ENCODE results near the gene ITPRIPL2. TPM values are rescaled to one million over a fixed set of nuclear protein-coding genes. Genes with fewer than 3 reads are reported as not detected.

ITPRIPL2 gene
- total and polyA plus RNA-seq, 2 of the 13 experiments (the other 11 are each of a cell fraction or from before 2014, with no cell fraction given) = 5.9 to 12.6 TPM

GRCh38 chr16:19114359-19115147 is 789 bp downstream of the ITPRIPL2 start (continued):
- TF ChIP-seq ZBTB26 (CRISPR knock-in tag; IDR thresholded peaks at IDR 0.05; ENCODE audit: borderline replicate concordance) = no peak
- no peak for TF ChIP-seq KLF11 (CRISPR knock-in tag; IDR thresholded peaks at IDR 0.05)
- TF ChIP-seq ZNF768 (CRISPR knock-in tag; IDR thresholded peaks at IDR 0.05) = no peak
- TF ChIP-seq ZBTB4 (CRISPR knock-in tag; IDR thresholded peaks at IDR 0.05; ENCODE audit: borderline replicate concordance) = peak; percentile 59; the same call in 1 of the 2 replicates
- no peak for TF ChIP-seq ZNF777 (CRISPR knock-in tag; IDR thresholded peaks at IDR 0.05)
- TF ChIP-seq IRX3 (CRISPR knock-in tag; IDR thresholded peaks at IDR 0.05; ENCODE audit: borderline replicate concordance, low read depth) = no peak
- TF ChIP-seq IRF2 (CRISPR knock-in tag; IDR thresholded peaks at IDR 0.05) = no peak
- peak; percentile 49 for TF ChIP-seq ZBTB7B (CRISPR knock-in tag; IDR thresholded peaks at IDR 0.05)
- TF ChIP-seq ELF4 (CRISPR knock-in tag; IDR thresholded peaks at IDR 0.05; ENCODE audit: borderline replicate concordance) = no peak
- TF ChIP-seq ZNF782 (CRISPR knock-in tag; IDR thresholded peaks at IDR 0.05; ENCODE audit: borderline replicate concordance) = no peak
- no peak for TF ChIP-seq SAP130 (CRISPR knock-in tag; IDR thresholded peaks at IDR 0.05; ENCODE audit: low read depth)
- no peak for TF ChIP-seq SIN3A (IDR thresholded peaks at IDR 0.05; ENCODE audit: borderline replicate concordance, low read depth, low read length)
- TF ChIP-seq PATZ1 (CRISPR knock-in tag; IDR thresholded peaks at IDR 0.05) = peak; percentile 34
- peak; percentile 77; the same call in 1 of the 2 replicates for TF ChIP-seq CSRNP1 (CRISPR knock-in tag; IDR thresholded peaks at IDR 0.05)
- no peak for TF ChIP-seq ZNF839 (CRISPR knock-in tag; IDR thresholded peaks at IDR 0.05; ENCODE audit: borderline replicate concordance)
- TF ChIP-seq TOPORS (CRISPR knock-in tag; IDR thresholded peaks at IDR 0.05) = no peak; the same call in 1 of the 2 replicates
- no peak for TF ChIP-seq SETDB1 (CRISPR knock-in tag; IDR thresholded peaks at IDR 0.05; ENCODE audit: borderline replicate concordance)
- TF ChIP-seq ZNF160 (CRISPR knock-in tag; IDR thresholded peaks at IDR 0.05) = no peak
- TF ChIP-seq ZNF672 (CRISPR knock-in tag; IDR thresholded peaks at IDR 0.05) = no peak

Measured in HepG2 (cell line).